HepG2 (cell line): ENCODE data around the gene MAP2K5.

Experiments used
- ETV6 ChIP-seq: sonication (generic); formaldehyde crosslinking; conservative IDR thresholded peaks from 2 replicates; pipeline ENCODE4 v1.4.0; 2020; ENCODE audit warnings: missing genetic modification reagents
- POLR2AphosphoS5 ChIP-seq: IDR thresholded peaks from 2 replicates; pipeline ENCODE4 v1.6.1; 2012; ENCODE audit warnings: low read depth, low read length
- RFX5 ChIP-seq: IDR thresholded peaks from 2 replicates; pipeline ENCODE4 v1.6.1; 2011; ENCODE audit warnings: low read depth, low read length, improper control_type of control experiment
- ZBTB8A ChIP-seq: sonication (generic); formaldehyde crosslinking; IDR thresholded peaks from 2 replicates; pipeline ENCODE4 v1.4.0; 2020; ENCODE audit warnings: mild to moderate bottlenecking, low read depth, missing genetic modification reagents, borderline replicate concordance
- ZNF768 ChIP-seq: sonication (generic); formaldehyde crosslinking; IDR thresholded peaks from 2 replicates; pipeline ENCODE4 v1.4.0; 2020; ENCODE audit warnings: missing genetic modification reagents
- TF ChIP-seq, protein P1 (sequence below): sonication (generic); formaldehyde crosslinking; IDR thresholded peaks from 2 replicates; pipeline ENCODE4 v1.5.0; 2020; ENCODE audit warnings: mild to moderate bottlenecking, missing genetic modification reagents, moderate library complexity

DNA sequence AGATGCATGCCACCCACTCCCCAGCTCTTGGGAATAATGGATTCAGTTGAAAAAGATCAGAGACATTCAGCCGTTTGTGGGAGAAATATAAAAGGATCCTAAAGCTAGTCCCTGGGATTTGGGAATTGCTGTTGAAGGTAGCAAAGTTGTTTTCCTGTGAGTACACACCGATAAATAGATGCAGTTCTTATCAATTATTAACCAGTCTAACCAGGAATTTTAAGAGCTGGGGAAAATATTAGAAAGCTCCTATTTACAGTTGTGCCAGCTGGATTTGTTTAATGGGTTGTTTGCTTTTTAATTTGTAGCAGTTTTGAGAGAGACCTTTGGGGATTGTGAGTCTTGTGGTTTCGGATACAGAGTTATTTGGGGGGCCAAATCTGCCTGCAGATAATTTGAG is 238.6 kb downstream of the MAP2K5 start:
- TF ChIP-seq, protein P1, sequence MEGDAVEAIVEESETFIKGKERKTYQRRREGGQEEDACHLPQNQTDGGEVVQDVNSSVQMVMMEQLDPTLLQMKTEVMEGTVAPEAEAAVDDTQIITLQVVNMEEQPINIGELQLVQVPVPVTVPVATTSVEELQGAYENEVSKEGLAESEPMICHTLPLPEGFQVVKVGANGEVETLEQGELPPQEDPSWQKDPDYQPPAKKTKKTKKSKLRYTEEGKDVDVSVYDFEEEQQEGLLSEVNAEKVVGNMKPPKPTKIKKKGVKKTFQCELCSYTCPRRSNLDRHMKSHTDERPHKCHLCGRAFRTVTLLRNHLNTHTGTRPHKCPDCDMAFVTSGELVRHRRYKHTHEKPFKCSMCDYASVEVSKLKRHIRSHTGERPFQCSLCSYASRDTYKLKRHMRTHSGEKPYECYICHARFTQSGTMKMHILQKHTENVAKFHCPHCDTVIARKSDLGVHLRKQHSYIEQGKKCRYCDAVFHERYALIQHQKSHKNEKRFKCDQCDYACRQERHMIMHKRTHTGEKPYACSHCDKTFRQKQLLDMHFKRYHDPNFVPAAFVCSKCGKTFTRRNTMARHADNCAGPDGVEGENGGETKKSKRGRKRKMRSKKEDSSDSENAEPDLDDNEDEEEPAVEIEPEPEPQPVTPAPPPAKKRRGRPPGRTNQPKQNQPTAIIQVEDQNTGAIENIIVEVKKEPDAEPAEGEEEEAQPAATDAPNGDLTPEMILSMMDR (CRISPR knock-in tag): no peak
- TF ChIP-seq ETV6 (CRISPR knock-in tag) (no peak), ZNF768 (CRISPR knock-in tag) (no peak), ZBTB8A (CRISPR knock-in tag) (no peak), POLR2AphosphoS5 (no peak), RFX5 (no peak)
